AG09309 (cell line): ENCODE results near the gene FRMPD3.

ENCODE experiments used
- DNase-seq: peaks from one replicate; pipeline ENCODE4 v3.0.0-alpha.2; 2010; ENCODE audit warnings: low read depth
- H3K4me3 ChIP-seq: 2 replicates; pipeline ENCODE4 v1.5.1; 2011; ENCODE audit warnings: mild to moderate bottlenecking, low read depth, low read length, moderate library complexity; ENCODE audit not compliant: control insufficient read depth
- TF ChIP-seq, protein P1 (sequence below): IDR thresholded peaks from 2 replicates; pipeline ENCODE4 v1.5.1; 2011; ENCODE audit warnings: mild to moderate bottlenecking, low read depth, low read length, inconsistent platforms; ENCODE audit not compliant: insufficient read depth, control insufficient read depth; ENCODE audit errors: missing control alignments

FRMPD3 gene

DNA sequence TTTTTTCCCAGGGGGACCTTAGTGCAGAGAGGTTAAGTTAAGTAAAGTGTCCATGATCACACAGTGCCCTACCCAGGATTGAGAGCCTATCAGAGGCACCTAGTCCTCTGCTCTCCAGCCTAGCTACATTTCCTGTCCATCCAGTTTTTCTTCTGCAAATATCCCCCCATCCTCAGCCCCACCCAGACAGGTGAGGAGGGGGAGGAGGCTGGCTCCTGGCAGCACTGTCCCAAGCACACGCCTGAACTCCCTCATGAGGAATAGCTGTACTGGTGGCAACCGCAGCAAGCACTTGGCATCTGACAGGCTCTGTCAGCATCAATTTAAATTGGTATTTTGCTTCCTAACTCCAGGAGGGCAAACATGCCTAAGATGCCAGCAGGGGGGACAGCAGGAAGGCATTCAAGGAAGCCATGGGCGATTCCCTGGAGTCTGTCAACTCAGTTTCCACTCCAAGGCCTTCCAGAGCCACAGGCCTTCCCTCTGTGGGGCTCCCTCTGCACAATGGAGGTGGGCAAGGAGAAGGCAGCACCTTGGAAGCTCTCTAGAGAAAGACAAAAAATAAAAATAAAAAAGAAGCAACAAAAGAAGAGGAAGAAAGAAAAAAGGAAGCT, 6.4 kb upstream of the FRMPD3 start:
- DNase-seq: no peak
- TF ChIP-seq, protein P1, sequence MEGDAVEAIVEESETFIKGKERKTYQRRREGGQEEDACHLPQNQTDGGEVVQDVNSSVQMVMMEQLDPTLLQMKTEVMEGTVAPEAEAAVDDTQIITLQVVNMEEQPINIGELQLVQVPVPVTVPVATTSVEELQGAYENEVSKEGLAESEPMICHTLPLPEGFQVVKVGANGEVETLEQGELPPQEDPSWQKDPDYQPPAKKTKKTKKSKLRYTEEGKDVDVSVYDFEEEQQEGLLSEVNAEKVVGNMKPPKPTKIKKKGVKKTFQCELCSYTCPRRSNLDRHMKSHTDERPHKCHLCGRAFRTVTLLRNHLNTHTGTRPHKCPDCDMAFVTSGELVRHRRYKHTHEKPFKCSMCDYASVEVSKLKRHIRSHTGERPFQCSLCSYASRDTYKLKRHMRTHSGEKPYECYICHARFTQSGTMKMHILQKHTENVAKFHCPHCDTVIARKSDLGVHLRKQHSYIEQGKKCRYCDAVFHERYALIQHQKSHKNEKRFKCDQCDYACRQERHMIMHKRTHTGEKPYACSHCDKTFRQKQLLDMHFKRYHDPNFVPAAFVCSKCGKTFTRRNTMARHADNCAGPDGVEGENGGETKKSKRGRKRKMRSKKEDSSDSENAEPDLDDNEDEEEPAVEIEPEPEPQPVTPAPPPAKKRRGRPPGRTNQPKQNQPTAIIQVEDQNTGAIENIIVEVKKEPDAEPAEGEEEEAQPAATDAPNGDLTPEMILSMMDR: no peak
- H3K4me3 ChIP-seq: no peak overlapping the region

DNA sequence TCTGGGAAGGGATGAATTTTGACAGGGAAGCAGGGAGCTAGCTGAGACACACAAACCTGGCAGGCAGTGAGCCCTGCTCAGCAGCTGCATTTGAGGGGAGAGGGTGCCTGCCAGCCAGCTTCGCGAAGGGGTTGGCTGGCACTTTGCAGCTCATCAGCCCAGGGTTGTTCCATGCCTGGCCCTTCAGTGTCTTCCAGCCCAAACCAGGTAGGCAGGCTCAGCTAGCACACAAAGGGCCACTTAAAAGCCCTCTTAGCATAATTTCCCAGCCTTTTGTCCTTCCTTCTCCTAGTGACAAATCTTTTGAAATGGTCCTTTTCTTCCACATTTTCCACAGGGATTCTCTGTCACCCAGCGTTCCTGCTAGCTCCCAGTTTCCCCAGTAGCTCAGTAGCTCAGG, 4.3 kb upstream of the FRMPD3 start:
- no peak for DNase-seq
- no peak overlapping the region for H3K4me3 ChIP-seq
- TF ChIP-seq, protein P1: no peak

DNA sequence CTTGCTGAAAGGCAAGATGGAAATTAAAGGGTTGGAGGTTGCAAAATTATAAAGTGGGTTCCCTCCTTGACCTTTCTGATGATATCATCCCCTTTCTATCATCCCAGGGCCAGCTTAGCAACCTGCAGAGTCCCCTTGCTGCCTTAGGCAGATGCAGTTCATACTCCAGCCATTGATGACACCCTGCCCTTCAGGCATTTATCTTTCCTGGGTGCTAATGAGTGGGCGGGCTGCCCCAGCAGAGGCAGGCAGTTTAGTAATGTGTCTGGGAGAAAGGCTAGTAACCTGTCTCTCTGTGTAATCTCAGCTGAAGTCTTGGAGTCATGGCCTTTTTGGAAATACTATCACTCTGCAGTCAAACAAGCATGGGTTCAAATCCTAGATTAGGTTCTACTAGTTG, 3.8 kb upstream of the FRMPD3 start:
- DNase-seq: no peak
- H3K4me3 ChIP-seq: no peak overlapping the region
- TF ChIP-seq, protein P1: no peak

DNA sequence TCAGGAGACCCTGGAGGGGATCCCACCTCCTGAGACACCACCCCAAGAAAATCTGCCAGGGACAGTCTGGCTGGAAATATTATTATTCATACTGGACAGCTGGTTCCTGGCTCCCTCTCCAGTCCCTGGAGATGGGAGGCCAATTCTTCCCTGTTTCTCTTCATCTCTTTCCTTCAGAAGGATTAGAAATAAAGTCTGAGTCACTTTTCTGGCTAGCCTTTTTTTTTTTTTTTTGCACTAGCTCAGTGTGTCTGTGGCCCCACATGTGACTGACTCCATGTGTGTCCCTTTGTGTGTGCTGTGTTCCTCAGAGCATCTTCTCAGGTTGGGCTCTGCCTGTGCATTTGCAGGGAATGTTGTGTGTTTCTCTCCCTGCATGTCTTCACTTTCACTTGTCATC, 1.8 kb upstream of the FRMPD3 start:
- H3K4me3 ChIP-seq: no peak overlapping the region
- TF ChIP-seq, protein P1: no peak
- no peak for DNase-seq

DNA sequence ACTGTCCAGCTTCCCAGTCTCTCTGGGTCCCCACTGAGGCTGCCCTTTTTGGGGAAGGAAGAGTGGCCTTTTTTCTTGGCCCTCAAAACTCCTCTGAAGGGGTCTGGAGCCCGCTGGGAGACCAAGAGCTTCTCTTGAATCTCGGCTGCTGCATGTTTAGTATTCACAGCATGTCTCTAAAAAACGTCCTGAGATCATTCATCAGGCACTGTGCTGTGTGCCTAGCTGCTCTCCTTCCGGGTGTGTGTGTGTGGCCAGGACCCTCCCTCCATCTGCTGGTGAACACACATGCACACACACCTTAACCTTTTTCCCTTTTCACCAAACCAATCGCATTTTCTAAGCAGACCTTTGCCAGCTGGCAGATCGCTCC, 841 bp upstream of the FRMPD3 start:
- no peak for DNase-seq
- TF ChIP-seq, protein P1: no peak
- H3K4me3 ChIP-seq: no peak overlapping the region

DNA sequence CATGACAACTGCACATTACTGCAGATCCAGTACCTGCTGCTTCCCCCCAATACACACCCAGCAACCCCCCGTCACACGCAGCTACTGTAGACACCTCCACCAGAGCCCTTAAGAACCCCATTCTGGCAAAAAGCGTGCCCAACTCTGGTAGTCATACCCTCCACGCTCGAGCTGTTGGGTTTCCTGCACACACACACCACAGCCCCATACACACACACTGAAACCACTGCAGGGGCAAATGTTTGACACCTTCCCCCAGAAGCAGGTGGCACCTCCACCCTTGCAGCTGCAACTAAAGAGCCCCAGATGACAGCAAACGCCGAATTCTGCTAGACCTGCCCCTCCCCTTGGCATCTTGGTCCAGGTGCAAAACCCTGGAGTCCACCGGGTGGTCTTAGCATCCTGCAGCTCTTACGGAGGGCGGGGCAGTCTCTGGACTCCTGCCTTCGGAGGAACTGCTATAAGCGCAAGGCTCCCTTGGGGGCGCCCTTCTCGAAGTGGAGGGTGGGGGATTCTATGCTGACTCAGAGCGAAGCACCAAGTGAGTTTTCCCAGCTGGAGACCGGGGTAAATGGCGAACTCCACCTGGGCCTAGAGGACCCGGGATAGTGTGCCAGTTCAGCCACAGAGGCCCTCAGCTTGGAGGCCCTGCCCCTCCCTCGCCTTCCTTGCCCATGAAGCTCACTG, 1.5 kb downstream of the FRMPD3 start:
- no peak overlapping the region for H3K4me3 ChIP-seq
- TF ChIP-seq, protein P1: no peak
- no peak for DNase-seq
